Panc1 (cell line): ENCODE data around the gene PSG7. TPM values are rescaled to one million over a fixed set of nuclear protein-coding genes. Genes with fewer than 3 reads are reported as not detected.
"Not testable (repeated sequence)": the region's sequence is repeated elsewhere in the genome, so short reads cannot be mapped to it uniquely, and the experiment has no call there.

Experiments
- ATAC-seq: fragments of 200-7000 bp; cut with Tn5 transposase; 2 replicates; pipeline ENCODE4 v1.9.1; 2020; ENCODE audit warnings: mild to moderate bottlenecking, moderate library complexity
- BruUV-seq: library from RNA; stranded (reverse); fragments of 400-500 nt; replicated peaks from 2 replicates; lab custom pipeline; 2021; lab: Mats Ljungman, UMichigan
- CTCF ChIA-PET: fragments of 300-600 bp; sonication (Branson Sonifier 250); formaldehyde crosslinking; loops from one replicate; lab custom pipeline; 2022; ENCODE audit warnings: antibody characterized with exemption; lab: Charles Lee
- POLR2A ChIA-PET: fragments of 300-600 bp; sonication (Branson Sonifier 250); formaldehyde crosslinking; loops from one replicate; lab custom pipeline; 2022; ENCODE audit warnings: antibody characterized with exemption; lab: Charles Lee
- DNase-seq: peaks from one replicate; pipeline ENCODE4 v3.0.0-alpha.2; 2010; ENCODE audit warnings: low read depth, low spot score
- H3K27ac ChIP-seq: 2 replicates; pipeline ENCODE4 v1.5.1; 2011; ENCODE audit warnings: mild to moderate bottlenecking, low read length, inconsistent platforms
- H3K27me3 ChIP-seq: fragments of 200-500 bp; sonication (Bioruptor generic); 2 replicates; pipeline ENCODE4 v1.6.0; 2014; ENCODE audit warnings: low read length, inconsistent platforms; ENCODE audit not compliant: control insufficient read depth, insufficient read depth
- H3K36me3 ChIP-seq: fragments of 200-500 bp; sonication (Bioruptor generic); 2 replicates; pipeline ENCODE4 v1.5.1; 2014; ENCODE audit warnings: inconsistent platforms, mild to moderate bottlenecking, low read length, moderate library complexity; ENCODE audit not compliant: control insufficient read depth, insufficient read depth
- H3K4me1 ChIP-seq: 2 replicates; pipeline ENCODE4 v1.5.1; 2011; ENCODE audit warnings: inconsistent platforms, mild to moderate bottlenecking, low read length, moderate library complexity; ENCODE audit not compliant: control insufficient read depth, insufficient read depth
- H3K4me3 ChIP-seq, 2 experiments: 2 replicates each; pipeline ENCODE4 v1.5.1; 2011 to 2012; ENCODE audit warnings: low read depth in 2 of 2, low read length in 2 of 2, mild to moderate bottlenecking in 2 of 2, inconsistent platforms in 1 of 2, moderate library complexity in 1 of 2
- H3K9me3 ChIP-seq: fragments of 200-500 bp; sonication (Bioruptor generic); 2 replicates; pipeline ENCODE4 v1.5.1; 2014; ENCODE audit warnings: low read depth, mild to moderate bottlenecking, inconsistent platforms, low read length, moderate library complexity; ENCODE audit not compliant: control insufficient read depth, insufficient read depth
- POLR2AphosphoS5 ChIP-seq: IDR thresholded peaks from 2 replicates; pipeline ENCODE4 v1.6.1; 2012; ENCODE audit warnings: mild to moderate bottlenecking, low read depth, low read length, moderate library complexity
- SIN3A ChIP-seq: IDR thresholded peaks from 2 replicates; pipeline ENCODE4 v1.6.1; 2012; ENCODE audit warnings: low read depth, mild to moderate bottlenecking, low read length, moderate library complexity, borderline replicate concordance; ENCODE audit not compliant: insufficient read depth
- TCF7L2 ChIP-seq: IDR thresholded peaks from 2 replicates; pipeline ENCODE4 v1.6.1; 2011; ENCODE audit warnings: mild to moderate bottlenecking, low read depth, low read length, inconsistent platforms
- in situ Hi-C: cut with HindIII; loops from 2 replicates; pipeline ENCODE4 v1.10.0; 2016; ENCODE audit warnings: low sequenced_read_pairs, low pct_unique_long_range_greater_than_20kb
- intact Hi-C: fragments of 100-400 bp; cut with micrococcal nuclease; formaldehyde crosslinking; loops from one replicate; pipeline ENCODE4 v1.10.0; 2022; ENCODE audit not compliant: unreplicated experiment
- total RNA-seq: library from RNA; stranded (reverse); gene quantifications from one replicate; pipeline ENCODE4 v1.2.1, GENCODE V29; 2021; ENCODE audit not compliant: unreplicated experiment
- TF ChIP-seq, protein P1 (sequence below): fragments of 450-650 bp; IDR thresholded peaks from 2 replicates; pipeline ENCODE4 v1.5.1; 2017; ENCODE audit warnings: mild to moderate bottlenecking
- TF ChIP-seq, protein P2 (sequence below), 2 experiments: IDR thresholded peaks; 2 replicates each; pipeline ENCODE4 v1.6.1; 2011 to 2012; ENCODE audit warnings: low read depth in 2 of 2, control low read depth in 1 of 2, low read length in 1 of 2, mild to moderate bottlenecking in 1 of 2, moderate library complexity in 1 of 2; ENCODE audit not compliant: insufficient read depth in 1 of 2

Gene PSG7
- total RNA-seq, 1 experiment from 2014 or later = not detected

DNA sequence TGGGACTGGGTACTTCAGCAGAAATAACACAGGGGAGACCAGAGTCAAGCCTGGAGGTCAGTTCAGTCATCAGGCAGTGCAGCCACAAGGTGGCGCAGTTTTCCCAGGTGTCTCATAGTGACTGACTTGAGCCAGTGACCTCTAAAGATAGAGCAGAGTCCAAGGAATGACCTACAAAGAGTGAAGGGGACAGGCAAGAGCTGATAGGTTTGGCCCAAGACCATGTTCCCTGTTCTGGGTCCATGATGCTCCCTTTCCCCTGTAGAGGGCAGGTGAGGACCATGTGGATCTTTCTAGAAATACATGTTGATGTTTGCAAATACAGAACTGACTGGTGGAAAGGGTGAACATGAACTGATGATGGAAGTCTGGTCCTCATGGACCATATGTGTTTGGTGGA is 6.8 kb downstream of the PSG7 start:
- in situ Hi-C loops, H3K27me3 ChIP-seq, intact Hi-C loops, H3K36me3 ChIP-seq, DNase-seq, H3K27ac ChIP-seq, CTCF ChIA-PET, H3K4me1 ChIP-seq, BruUV-seq, H3K9me3 ChIP-seq, H3K4me3 ChIP-seq, ATAC-seq, POLR2A ChIA-PET: not testable (repeated sequence)
- TF ChIP-seq, protein P1, sequence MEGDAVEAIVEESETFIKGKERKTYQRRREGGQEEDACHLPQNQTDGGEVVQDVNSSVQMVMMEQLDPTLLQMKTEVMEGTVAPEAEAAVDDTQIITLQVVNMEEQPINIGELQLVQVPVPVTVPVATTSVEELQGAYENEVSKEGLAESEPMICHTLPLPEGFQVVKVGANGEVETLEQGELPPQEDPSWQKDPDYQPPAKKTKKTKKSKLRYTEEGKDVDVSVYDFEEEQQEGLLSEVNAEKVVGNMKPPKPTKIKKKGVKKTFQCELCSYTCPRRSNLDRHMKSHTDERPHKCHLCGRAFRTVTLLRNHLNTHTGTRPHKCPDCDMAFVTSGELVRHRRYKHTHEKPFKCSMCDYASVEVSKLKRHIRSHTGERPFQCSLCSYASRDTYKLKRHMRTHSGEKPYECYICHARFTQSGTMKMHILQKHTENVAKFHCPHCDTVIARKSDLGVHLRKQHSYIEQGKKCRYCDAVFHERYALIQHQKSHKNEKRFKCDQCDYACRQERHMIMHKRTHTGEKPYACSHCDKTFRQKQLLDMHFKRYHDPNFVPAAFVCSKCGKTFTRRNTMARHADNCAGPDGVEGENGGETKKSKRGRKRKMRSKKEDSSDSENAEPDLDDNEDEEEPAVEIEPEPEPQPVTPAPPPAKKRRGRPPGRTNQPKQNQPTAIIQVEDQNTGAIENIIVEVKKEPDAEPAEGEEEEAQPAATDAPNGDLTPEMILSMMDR = peak; percentile 60

DNA sequence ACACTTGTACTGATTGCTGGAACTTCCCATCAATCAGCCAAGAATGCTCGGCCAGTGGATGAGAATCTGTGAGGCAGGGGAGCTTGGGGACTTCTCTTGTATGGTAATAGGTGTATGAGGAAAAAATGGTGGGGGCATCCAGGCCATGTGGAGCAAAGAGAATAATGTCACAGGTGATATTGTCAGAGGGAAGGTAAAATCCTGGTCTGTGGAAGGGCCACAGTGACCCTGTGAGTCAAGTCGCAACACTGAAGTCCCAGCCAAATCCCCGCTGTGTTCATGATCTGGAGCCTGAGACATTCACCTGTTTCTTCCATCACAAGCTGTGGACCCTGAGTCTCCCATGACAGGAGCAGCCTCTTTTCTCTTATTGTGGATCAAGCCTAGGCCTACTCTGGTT is 8.1 kb downstream of the PSG7 start:
- Histone ChIP-seq H3K27ac (no peak overlapping the region), H3K4me1 (no peaks in the 10 kb centered on the region), H3K4me3 (no peak overlapping the region), H3K36me3 (no peaks in the 10 kb centered on the region), H3K9me3 (no peaks in the 10 kb centered on the region), H3K27me3 (no peaks in the 10 kb centered on the region)
- ATAC-seq (no peak), DNase-seq (no peak)
- intact Hi-C loops = no loop called here
- ChIA-PET CTCF (no interaction called here), POLR2A (no interaction called here)
- BruUV-seq = no TSS peak
- no peak for TF ChIP-seq TCF7L2
- TF ChIP-seq, protein P1 = no peak
- no peak for TF ChIP-seq SIN3A
- TF ChIP-seq, protein P2, sequence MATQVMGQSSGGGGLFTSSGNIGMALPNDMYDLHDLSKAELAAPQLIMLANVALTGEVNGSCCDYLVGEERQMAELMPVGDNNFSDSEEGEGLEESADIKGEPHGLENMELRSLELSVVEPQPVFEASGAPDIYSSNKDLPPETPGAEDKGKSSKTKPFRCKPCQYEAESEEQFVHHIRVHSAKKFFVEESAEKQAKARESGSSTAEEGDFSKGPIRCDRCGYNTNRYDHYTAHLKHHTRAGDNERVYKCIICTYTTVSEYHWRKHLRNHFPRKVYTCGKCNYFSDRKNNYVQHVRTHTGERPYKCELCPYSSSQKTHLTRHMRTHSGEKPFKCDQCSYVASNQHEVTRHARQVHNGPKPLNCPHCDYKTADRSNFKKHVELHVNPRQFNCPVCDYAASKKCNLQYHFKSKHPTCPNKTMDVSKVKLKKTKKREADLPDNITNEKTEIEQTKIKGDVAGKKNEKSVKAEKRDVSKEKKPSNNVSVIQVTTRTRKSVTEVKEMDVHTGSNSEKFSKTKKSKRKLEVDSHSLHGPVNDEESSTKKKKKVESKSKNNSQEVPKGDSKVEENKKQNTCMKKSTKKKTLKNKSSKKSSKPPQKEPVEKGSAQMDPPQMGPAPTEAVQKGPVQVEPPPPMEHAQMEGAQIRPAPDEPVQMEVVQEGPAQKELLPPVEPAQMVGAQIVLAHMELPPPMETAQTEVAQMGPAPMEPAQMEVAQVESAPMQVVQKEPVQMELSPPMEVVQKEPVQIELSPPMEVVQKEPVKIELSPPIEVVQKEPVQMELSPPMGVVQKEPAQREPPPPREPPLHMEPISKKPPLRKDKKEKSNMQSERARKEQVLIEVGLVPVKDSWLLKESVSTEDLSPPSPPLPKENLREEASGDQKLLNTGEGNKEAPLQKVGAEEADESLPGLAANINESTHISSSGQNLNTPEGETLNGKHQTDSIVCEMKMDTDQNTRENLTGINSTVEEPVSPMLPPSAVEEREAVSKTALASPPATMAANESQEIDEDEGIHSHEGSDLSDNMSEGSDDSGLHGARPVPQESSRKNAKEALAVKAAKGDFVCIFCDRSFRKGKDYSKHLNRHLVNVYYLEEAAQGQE (IDR thresholded peaks at IDR 0.05; ENCODE audit: insufficient read depth in 1 of 2, low read depth in 2 of 2, low read length in 1 of 2) = no peak
- no peak for TF ChIP-seq POLR2AphosphoS5
- in situ Hi-C loops = no loop called here

DNA sequence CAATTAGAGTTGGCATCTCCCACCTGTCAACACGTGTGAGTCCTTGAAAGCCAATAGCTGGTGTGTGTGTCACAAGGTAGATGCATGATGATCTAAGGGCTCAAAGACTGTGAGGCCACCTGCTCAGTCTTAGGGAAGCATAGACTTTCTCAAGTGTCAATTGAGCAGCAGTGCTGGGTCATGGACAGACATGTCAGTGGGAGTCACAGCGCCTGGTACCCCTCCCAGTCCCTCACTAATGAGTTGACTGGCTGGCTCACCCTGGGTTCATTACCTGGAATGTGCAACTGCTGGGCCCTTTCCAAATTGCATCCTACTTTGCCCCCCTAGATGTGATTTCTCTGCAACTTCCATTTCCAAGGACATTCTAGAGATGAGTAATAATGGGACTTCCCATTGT is 10.2 kb downstream of the PSG7 start:
- intact Hi-C loops = no loop called here

More for the DNA sequence above, 10.2 kb downstream of the PSG7 start:
- Histone ChIP-seq H3K4me1 (no peaks in the 10 kb centered on the region), H3K4me3 (no peak overlapping the region), H3K27me3 (no peaks in the 10 kb centered on the region), H3K27ac (no peak overlapping the region), H3K36me3 (no peaks in the 10 kb centered on the region), H3K9me3 (no peaks in the 10 kb centered on the region)
- ATAC-seq = no peak
- ChIA-PET CTCF (no interaction called here), POLR2A (no interaction called here)
- no peak for TF ChIP-seq SIN3A
- TF ChIP-seq TCF7L2 = no peak
- no peak for TF ChIP-seq POLR2AphosphoS5
- TF ChIP-seq, protein P2 (IDR thresholded peaks at IDR 0.05; ENCODE audit: insufficient read depth in 1 of 2, low read depth in 2 of 2, low read length in 1 of 2) = no peak
- TF ChIP-seq, protein P1 = no peak
- BruUV-seq = no TSS peak
- in situ Hi-C loops = no loop called here
- no peak for DNase-seq
